ENCODE measurements around the gene HOXB4.

The HOXB4 gene

GRCh38 chr17:48571024-48571818 is 6.9 kb downstream of the HOXB4 start:
- peak; percentile 47 for DNase-seq

GRCh38 chr17:48570325-48571023 is 7.7 kb downstream of the HOXB4 start:
- DNase-seq = peak; percentile 75

- peak; percentile 59 for DNase-seq
Observed at GRCh38 chr17:48569674-48570324, 8.4 kb downstream of the HOXB4 start.

- no peak for DNase-seq
Observed at GRCh38 chr17:48569240-48569582, 8.9 kb downstream of the HOXB4 start.

- DNase-seq = peak; percentile 68
Observed at GRCh38 chr17:48568499-48569239, 9.5 kb downstream of the HOXB4 start.

- no peak for DNase-seq
Observed at GRCh38 chr17:48567646-48568354, 10.3 kb downstream of the HOXB4 start.

GRCh38 chr17:48567209-48567608 is 10.9 kb downstream of the HOXB4 start:
- no peak for DNase-seq

- no peak for DNase-seq
Observed at GRCh38 chr17:48566717-48567116, 11.4 kb downstream of the HOXB4 start.

GRCh38 chr17:48565925-48566710 is 12.0 kb downstream of the HOXB4 start:
- DNase-seq = peak; percentile 61

GRCh38 chr17:48565022-48565554 is 13.1 kb downstream of the HOXB4 start:
- DNase-seq = peak; percentile 48

GRCh38 chr17:48564188-48565021 is 13.7 kb downstream of the HOXB4 start:
- peak; percentile 57 for DNase-seq

- no peak for DNase-seq
Observed at GRCh38 chr17:48563867-48564187, 14.3 kb downstream of the HOXB4 start.

- peak; percentile 58 for DNase-seq
Observed at GRCh38 chr17:48563385-48563838, 14.7 kb downstream of the HOXB4 start.

- no peak for DNase-seq
Observed at GRCh38 chr17:48562934-48563333, 15.2 kb downstream of the HOXB4 start.

GRCh38 chr17:48561884-48562810 is 16.0 kb downstream of the HOXB4 start:
- peak; percentile 89 for DNase-seq

GRCh38 chr17:48559840-48560817 is 18.0 kb downstream of the HOXB4 start:
- DNase-seq = peak; percentile 75

- no peak for DNase-seq
Observed at GRCh38 chr17:48559122-48559839, 18.9 kb downstream of the HOXB4 start.

GRCh38 chr17:48558831-48559121 is 19.4 kb downstream of the HOXB4 start:
- no peak for DNase-seq
